ENCODE results near the gene SELENOO. TPM values are rescaled to one million over a fixed set of nuclear protein-coding genes. Genes with fewer than 3 reads are reported as not detected.
A peak's percentile ranks its signal among the peaks of the same experiment; 100 is the strongest.

SELENOO gene
- total and polyA plus RNA-seq, 2 of the 13 experiments (the other 11 are each of a cell fraction or from before 2014, with no cell fraction given), result 14.4 to 19.0 TPM

DNA sequence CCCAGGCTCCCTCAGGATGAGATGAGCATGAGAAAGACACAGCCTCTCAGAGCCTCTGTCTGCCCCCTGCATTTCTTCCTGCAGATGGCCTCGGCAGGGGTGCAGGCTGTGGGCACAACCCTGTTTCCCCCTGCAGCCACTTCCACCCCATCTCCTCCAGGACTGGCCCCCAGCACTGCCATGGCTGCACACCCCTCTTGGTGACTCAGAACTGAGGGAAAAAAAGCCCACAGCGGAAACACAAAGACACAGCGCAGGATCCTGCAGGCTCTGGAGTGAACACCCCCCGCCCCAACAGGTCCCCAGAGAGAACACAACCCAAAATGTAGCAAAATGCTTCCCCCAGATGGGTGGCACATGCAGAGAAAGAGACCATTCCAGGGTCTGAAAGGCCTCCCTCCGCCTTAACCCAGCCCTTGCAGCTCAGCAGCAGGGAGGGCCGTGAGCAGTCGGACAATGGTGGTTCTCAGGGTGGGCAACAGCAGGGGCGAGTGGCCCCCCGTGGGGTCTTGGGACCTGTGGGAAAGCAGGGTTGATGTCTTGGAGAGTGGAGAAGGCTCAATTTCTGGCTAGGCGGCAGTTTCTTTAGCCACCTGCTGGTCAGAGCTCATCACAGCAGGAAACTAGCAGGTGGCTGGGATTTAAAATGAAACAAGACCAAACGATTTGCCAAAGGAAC lies 36.1 kb downstream of the SELENOO start:
- no peak overlapping the region for H2AFZ ChIP-seq (ENCODE audit: low read length)
- ChIA-PET POLR2A (interaction anchor here (0.7 kb wide), 1 partner anchor 9 kb away, joined by 3 read pairs; no protein-coding TSS in a partner anchor), CTCF (ENCODE audit: low intra/inter-chr PET ratio, low total read pairs) (interaction anchor here (0.7 to 1.2 kb wide), 2 partner anchors 88 to 90 kb away, joined by 3 to 6 read pairs; no protein-coding TSS in a partner anchor)
- DNase-seq (ENCODE audit: low spot score) (no peak), ATAC-seq (peak; percentile 34; the same call in 2 of the 3 replicates), FAIRE-seq (peak; percentile 60)
- H3K4me3 ChIP-seq (replicated peaks in 1 of 3; ENCODE audit: insufficient read depth in 1 of 3, low read depth in 2 of 3, low read length in 3 of 3), result no peak overlapping the region
- 79% methylated on average over 9 of the region's 11 CpGs for WGBS (ENCODE audit: low lambda C conversion rate)
- no peak overlapping the region for H3K4me2 ChIP-seq (ENCODE audit: low read depth, low read length)
- peaks cover 8% of the 10 kb centered on the region; the same call in 1 of the 2 replicates for H3K4me1 ChIP-seq (ENCODE audit: insufficient read depth, low read length)
- in situ Hi-C loops (cut with HindIII; ENCODE audit: extremely low pct_ligation_motif_present, low pct_unique_long_range_greater_than_20kb), result no loop called here
- H3K27ac ChIP-seq (ENCODE audit: extremely low read length, insufficient read depth, low read length), result no peak overlapping the region
- BruUV-seq (replicated peaks), result no TSS peak
- peaks cover 30% of the 10 kb centered on the region for H3K79me2 ChIP-seq (ENCODE audit: insufficient read depth, low read length)
- intact Hi-C loops (cut with micrococcal nuclease; ENCODE audit: unreplicated experiment), result no loop called here
- H3K27me3 ChIP-seq (ENCODE audit: control insufficient read depth in 1 of 2, insufficient read depth in 2 of 2, low read length in 2 of 2), result no peaks in the 10 kb centered on the region
- peaks cover 15 to 23% of the 10 kb centered on the region in 2 experiments; a peak in 4 of 5 replicates for H3K36me3 ChIP-seq (replicated peaks in 1 of 2; ENCODE audit: control insufficient read depth in 1 of 2, insufficient read depth in 2 of 2, low read length in 2 of 2)
- TF ChIP-seq, protein P1, sequence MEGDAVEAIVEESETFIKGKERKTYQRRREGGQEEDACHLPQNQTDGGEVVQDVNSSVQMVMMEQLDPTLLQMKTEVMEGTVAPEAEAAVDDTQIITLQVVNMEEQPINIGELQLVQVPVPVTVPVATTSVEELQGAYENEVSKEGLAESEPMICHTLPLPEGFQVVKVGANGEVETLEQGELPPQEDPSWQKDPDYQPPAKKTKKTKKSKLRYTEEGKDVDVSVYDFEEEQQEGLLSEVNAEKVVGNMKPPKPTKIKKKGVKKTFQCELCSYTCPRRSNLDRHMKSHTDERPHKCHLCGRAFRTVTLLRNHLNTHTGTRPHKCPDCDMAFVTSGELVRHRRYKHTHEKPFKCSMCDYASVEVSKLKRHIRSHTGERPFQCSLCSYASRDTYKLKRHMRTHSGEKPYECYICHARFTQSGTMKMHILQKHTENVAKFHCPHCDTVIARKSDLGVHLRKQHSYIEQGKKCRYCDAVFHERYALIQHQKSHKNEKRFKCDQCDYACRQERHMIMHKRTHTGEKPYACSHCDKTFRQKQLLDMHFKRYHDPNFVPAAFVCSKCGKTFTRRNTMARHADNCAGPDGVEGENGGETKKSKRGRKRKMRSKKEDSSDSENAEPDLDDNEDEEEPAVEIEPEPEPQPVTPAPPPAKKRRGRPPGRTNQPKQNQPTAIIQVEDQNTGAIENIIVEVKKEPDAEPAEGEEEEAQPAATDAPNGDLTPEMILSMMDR (CRISPR knock-in tag; IDR thresholded peaks at IDR 0.05), result peak; percentile 57
- TF ChIP-seq, protein P2, sequence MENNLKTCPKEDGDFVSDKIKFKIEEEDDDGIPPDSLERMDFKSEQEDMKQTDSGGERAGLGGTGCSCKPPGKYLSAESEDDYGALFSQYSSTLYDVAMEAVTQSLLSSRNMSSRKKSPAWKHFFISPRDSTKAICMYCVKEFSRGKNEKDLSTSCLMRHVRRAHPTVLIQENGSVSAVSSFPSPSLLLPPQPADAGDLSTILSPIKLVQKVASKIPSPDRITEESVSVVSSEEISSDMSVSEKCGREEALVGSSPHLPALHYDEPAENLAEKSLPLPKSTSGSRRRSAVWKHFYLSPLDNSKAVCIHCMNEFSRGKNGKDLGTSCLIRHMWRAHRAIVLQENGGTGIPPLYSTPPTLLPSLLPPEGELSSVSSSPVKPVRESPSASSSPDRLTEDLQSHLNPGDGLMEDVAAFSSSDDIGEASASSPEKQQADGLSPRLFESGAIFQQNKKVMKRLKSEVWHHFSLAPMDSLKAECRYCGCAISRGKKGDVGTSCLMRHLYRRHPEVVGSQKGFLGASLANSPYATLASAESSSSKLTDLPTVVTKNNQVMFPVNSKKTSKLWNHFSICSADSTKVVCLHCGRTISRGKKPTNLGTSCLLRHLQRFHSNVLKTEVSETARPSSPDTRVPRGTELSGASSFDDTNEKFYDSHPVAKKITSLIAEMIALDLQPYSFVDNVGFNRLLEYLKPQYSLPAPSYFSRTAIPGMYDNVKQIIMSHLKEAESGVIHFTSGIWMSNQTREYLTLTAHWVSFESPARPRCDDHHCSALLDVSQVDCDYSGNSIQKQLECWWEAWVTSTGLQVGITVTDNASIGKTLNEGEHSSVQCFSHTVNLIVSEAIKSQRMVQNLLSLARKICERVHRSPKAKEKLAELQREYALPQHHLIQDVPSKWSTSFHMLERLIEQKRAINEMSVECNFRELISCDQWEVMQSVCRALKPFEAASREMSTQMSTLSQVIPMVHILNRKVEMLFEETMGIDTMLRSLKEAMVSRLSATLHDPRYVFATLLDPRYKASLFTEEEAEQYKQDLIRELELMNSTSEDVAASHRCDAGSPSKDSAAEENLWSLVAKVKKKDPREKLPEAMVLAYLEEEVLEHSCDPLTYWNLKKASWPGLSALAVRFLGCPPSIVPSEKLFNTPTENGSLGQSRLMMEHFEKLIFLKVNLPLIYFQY (CRISPR knock-in tag; IDR thresholded peaks at IDR 0.05; ENCODE audit: borderline replicate concordance), result no peak
- TF ChIP-seq MAFK (conservative IDR thresholded peaks at IDR 0.05 in 1 of 2, IDR thresholded peaks at IDR 0.05 in 1 of 2; ENCODE audit: low read length in 2 of 2), result peak; percentile 11 to 27; a peak in 2 of 4 replicates
- H3K9me3 ChIP-seq (ENCODE audit: low read length), result no peaks in the 10 kb centered on the region
- H4K20me1 ChIP-seq (ENCODE audit: insufficient read depth, low read length), result peaks cover 10% of the 10 kb centered on the region
- no peak overlapping the region for H3K9ac ChIP-seq (ENCODE audit: insufficient read depth, low read depth, low read length)

All from HepG2 (cell line).